NCI-H82 treated with DMSO at 0.1 percent for 48 hours (cell line): ENCODE results near the gene CCZ1.
A peak's percentile ranks its signal among the peaks of the same experiment; 100 is the strongest.
"Not testable (repeated sequence)": the region's sequence is repeated elsewhere in the genome, so short reads cannot be mapped to it uniquely, and the experiment has no call there.

Experiments used
- DNase-seq: peaks from one replicate; lab custom pipeline; 2025; ENCODE audit not compliant: unreplicated experiment; lab: John Stamatoyannopoulos, UW

CCZ1 gene

GRCh38 chr7:5898480-5899224 lies at the start of gene CCZ1:
Gene CCZ1 (plus strand): TSS chr7:5898733. CDS start chr7:5898800, 67 bp downstream.
- DNase-seq = peak; percentile 5

DNA sequence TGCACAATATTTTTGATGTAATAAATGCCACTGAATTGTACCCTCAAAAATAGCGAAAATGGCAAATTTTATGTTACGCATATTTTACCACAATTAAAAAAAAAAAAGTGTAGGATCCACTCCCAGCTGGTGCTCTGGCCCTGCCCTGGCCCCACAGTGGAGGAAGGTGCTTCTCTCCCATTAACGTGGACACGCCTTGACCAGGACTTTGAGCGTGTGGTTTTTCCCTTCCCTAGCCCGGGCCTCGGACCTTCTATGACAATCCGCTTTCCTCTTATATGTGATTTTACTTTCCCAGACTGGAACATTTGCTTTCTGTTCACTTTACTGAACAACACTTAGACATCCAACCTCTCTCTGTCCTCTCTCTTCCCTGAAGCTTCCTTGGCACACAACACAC lies 47.6 kb upstream of the CCZ1 start:
- no peak for DNase-seq

DNA sequence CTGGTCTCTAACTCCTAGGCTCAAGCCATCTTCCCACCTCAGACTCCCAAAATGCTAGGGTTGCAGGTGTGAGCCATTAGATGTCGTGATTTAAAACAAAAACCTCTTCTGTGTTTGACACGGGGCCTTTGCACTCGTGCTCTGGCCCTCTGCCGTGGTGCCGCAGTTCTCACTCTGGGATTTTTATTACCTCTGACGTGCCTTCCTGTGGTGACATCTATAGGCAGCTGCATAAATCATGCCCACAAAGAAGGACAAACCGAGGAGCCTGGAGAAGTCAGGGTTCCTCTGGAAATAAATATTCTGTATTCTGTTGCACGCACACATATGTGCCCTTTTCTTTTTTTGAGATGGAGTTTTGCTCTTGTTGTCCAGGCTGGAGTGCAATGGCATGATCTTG lies 43.8 kb upstream of the CCZ1 start:
- no peak for DNase-seq

DNA sequence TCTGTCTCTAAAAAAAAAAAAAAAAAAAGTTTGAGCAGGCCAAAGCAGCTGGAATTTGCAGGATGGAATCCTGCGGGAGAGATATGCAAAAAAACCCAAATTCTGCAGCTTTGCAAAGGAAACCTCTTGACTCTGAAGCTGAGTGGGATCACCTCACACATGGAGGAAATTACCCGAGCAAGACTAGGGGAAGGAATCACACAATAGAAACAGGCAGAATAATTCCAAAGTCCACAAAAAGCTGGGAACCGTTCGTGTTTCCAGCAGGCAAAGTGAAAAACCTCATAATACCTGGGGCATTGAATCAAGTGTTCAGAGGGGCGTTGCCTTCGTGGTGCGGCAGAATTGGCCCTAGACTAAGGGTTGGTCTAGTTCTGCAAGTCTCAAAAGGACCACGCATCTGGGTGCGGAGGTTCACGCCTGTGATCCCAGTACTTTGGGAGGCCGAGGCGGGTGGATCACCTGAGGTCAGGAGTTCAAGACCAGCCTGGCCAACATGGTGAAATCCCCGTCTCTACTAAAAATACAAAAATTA lies 41.4 kb upstream of the CCZ1 start:
- DNase-seq = not testable (repeated sequence)

- DNase-seq = not testable (repeated sequence)
These were observed 40.0 kb upstream of the CCZ1 start for GRCh38 chr7:5858494-5858893.

- DNase-seq = not testable (repeated sequence)
These were observed 37.3 kb upstream of the CCZ1 start for GRCh38 chr7:5861281-5861680.

GRCh38 chr7:5862753-5863366 lies 35.7 kb upstream of the CCZ1 start:
- not testable (repeated sequence) for DNase-seq

- DNase-seq = not testable (repeated sequence)
These were observed 33.1 kb upstream of the CCZ1 start for GRCh38 chr7:5865279-5865931.

- DNase-seq = no peak
These were observed 31.5 kb upstream of the CCZ1 start for GRCh38 chr7:5867060-5867459.

- DNase-seq = not testable (repeated sequence)
These were observed 29.6 kb upstream of the CCZ1 start for GRCh38 chr7:5868928-5869341.

- no peak for DNase-seq
These were observed 28.8 kb upstream of the CCZ1 start for GRCh38 chr7:5869691-5870090.

GRCh38 chr7:5870311-5870710 lies 28.2 kb upstream of the CCZ1 start:
- no peak for DNase-seq

- no peak for DNase-seq
These were observed 26.2 kb upstream of the CCZ1 start for GRCh38 chr7:5872326-5872725.

DNA sequence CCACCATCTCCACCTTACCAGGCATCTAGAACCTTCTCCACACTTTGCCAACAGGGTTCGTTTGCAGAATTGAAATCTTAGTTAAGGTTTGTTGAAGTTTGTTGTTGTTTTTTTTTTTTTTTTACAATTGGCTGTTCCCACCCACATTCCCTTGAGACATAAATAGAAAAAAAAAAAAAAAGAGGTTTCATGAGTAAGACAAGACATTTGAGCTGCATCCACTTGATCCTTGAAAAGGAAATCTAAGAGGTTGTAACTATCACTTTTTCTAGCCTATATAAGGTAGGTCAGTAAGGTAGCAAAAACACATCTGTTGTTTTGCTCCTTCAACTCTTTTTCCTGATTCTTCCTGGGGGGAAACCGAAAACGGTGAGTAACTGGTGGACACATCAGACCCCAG lies 18.9 kb upstream of the CCZ1 start:
- not testable (repeated sequence) for DNase-seq

DNA sequence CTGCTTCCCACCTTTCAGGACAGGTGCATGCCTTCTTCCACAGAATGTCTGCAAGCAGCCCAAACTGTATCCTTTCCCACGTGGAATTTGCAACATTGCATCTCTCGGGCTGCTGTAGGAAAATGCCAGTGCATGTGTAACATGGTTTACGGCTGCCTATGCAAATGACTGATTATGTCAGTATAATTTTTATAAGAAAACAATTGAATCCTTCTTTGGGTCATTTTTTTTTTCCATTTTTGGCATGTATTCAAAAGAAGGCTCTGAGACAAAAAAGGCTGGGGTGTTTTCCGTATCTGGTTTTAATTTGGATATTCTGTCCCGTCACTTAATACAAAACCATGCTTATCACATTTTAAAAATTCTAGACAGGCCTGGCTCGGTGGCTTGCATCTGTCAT lies 18.4 kb upstream of the CCZ1 start:
- not testable (repeated sequence) for DNase-seq

DNA sequence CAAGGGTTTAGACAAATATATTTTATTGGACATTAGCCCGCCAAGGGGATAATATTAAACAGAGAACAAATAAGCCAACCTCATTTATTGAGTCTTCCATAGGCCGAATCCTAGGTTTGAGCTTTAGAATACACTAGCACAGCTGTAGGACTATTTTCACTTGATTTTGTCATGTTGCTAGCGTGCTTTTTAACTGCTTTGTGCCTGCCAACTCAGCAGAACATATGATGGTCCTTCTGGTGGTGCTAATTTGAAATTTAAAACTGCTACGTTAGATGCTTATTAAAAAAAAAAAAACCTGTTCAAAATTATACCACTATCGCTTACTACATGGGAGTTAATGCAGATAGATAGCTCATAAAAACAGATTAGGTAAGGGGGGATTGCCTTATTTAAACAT lies 14.1 kb upstream of the CCZ1 start:
- DNase-seq = not testable (repeated sequence)

DNA sequence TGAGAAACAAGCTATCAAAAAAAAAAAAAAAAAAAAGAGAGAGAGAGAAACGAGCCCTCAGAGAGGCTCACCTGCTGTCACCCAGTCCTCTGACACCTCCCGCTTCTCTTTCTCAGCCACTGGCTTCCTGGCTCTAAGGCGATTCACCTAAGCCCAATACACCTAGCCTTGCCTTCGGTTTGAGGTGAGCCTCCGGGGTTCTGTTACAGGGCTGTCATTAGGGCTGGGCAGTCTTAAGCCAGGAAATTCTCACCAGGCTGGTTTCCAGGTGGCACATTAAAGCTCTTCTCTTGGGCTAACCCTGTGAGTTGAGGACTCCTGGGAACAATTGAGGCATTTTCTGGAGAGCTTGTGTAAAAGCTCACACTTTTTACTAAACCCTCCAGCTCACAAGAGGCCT lies 10.5 kb upstream of the CCZ1 start:
- not testable (repeated sequence) for DNase-seq

GRCh38 chr7:5890244-5890643 lies 8.3 kb upstream of the CCZ1 start:
- DNase-seq = not testable (repeated sequence)

DNA sequence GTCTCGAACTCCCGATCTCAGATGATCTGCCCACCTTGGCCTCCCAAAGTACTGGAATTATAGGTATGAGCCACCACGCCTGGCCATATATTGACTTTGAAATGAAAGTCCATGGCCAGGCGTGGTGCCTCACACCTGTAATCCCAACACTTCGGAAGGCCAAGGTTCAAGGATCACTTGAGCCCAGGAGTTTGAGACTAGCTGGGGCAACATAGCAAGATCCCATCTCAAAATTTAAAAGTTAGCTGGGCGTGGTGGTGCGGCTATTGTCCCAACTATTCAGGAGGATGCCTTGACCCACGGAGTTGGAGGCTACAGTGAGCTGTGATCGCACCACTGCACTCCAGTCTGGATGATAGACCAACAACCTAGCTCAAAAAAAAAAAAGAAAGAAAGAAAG lies 6.0 kb upstream of the CCZ1 start:
- no peak for DNase-seq

GRCh38 chr7:5897369-5897919 lies 1.1 kb upstream of the CCZ1 start:
- peak; percentile 67 for DNase-seq

DNA sequence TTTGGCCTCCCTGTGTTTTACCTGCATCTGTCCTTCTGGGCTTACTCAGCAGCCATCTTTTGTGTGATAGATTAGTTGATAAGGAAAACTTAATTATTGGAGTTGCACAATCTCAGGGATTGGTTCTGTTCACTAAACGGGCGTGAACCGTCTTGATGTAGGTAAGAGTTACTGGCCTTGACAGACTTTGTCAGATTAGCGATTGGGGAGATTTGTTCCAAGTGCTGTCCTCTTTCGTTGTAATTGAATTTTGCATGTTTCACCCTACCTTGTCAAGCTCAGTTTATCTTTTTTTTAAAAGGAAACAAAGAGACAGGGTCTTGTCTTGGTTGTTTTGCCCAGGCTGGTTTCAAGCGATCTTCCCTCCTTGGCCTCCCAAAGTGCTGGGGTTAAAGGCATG lies 4.5 kb downstream of the CCZ1 start:
- DNase-seq = not testable (repeated sequence)
